NCI-H2171 treated with DMSO at 0.1 percent for 48 hours (cell line): ENCODE results near the gene NUMA1.

ENCODE experiments used
- DNase-seq: peaks from one replicate; lab custom pipeline; 2025; lab: John Stamatoyannopoulos, UW

Gene NUMA1

GRCh38 chr11:72100462-72100861 lies 20.1 kb upstream of the NUMA1 start:
- no peak for DNase-seq

GRCh38 chr11:72100009-72100408 lies 19.7 kb upstream of the NUMA1 start:
- no peak for DNase-seq

GRCh38 chr11:72098741-72099140 lies 18.4 kb upstream of the NUMA1 start:
- no peak for DNase-seq

DNA sequence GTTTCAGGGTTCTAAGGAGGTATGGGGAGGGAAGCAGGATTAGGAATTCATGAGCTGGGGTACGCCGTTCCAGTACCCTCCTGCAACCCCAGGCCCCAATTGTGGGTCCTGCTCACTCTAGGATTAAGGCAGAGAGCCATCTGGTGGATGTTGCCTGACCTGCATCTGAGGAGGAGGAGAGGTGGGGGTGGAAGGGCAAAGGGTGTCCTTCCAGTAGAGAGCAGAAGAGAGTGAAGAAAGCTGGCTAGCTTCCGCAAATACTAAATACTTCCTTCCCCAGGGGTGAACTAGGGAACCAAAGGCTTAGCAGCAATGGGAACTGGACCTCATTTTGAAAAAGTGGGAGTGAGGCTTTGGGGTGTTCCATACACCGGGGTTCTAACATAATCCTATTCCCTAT lies 10.9 kb upstream of the NUMA1 start:
- DNase-seq, result peak; percentile 46

GRCh38 chr11:72088076-72088808 lies 7.9 kb upstream of the NUMA1 start:
- no peak for DNase-seq

- peak; percentile 74 for DNase-seq
Observed at GRCh38 chr11:72085621-72086351, 5.4 kb upstream of the NUMA1 start.

GRCh38 chr11:72084965-72085364 lies 4.6 kb upstream of the NUMA1 start:
- DNase-seq, result peak; percentile 95

DNA sequence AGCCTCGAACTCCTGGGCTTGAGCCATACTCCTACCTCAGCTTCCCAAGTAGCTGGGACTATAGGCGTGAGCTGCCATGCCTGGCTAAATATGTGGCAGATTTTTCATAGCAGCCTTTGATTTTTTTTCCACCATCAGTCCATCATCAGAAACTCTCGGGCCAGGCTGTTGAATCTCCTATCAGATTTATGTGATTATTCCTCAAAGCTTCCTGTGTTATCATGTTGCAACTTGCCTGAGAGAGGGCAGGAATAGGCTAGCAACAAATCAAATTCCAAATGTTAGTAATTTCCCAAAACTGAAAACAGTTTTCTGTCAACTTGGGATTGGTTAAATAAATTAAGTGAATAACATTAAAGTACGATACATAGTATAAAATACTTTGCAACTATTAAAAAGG lies 3.7 kb upstream of the NUMA1 start:
- peak; percentile 69 for DNase-seq

DNA sequence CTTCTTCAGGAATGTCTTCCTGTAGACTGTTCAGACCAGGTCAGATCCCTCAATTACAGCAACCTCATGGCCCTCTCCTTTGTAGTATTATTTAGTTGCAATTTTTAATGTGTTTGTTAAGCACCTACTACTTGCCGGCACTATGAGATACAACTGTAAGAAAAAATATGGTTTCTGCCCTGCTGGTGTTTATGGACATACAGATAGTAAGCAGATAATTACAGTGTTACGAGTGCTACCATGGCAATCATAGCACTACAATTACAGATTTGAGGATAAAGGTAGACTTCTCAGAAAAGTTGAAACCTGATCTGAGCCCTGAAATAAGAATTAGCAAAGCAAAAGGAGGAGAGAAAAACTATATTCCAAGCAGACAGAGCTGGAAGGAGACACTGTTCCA lies 3.1 kb upstream of the NUMA1 start:
- DNase-seq, result peak; percentile 38

- DNase-seq, result no peak
Observed at GRCh38 chr11:72081821-72082453, 1.6 kb upstream of the NUMA1 start.

- no peak for DNase-seq
Observed at GRCh38 chr11:72081184-72081644, 872 bp upstream of the NUMA1 start.

DNA sequence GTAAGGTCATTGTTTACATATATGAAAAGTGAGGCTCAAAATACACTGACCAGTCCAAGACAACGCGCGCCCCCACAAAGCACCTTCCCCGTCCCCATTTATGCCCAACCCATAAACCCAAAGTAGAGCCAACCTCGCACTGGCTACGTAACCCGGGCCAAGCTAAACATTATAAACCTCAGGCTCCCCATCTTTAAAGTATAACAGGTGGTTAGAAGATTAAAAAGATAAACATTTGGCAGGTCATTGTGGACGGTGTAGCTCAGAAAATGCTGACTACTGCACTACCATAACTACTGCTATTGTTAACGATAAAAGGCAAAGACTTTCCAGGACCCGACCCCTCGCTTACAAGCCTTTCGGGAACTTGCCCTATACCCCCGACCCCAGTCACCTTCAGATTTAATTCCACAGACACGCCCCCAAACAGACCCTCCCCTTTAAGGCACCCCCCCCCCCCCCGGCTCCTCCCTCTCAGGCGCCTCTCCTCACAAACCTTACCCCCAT lies 470 bp downstream of the NUMA1 start:
- no peak for DNase-seq

- DNase-seq, result no peak
Observed at GRCh38 chr11:72078477-72078876, 1.9 kb downstream of the NUMA1 start.

DNA sequence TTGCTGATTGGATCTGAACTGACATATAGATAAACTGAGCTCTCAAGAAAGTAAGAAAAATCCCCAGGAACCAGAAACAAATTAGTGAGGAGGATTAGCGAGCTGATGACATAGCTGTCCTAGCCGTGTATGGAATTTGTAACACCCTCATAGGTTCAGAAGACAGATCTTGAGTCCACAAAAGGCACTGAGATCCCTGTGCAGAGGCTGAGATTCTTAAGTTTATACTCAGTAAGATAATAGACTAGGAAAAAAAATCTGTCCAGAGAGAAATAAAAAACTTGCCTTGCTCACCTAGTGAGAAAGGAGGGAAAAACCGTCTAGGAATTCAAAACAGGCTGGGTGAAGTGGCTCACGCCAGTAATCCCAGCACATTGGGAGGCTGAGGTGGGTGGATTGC lies 4.6 kb downstream of the NUMA1 start:
- no peak for DNase-seq

- no peak for DNase-seq
Observed at GRCh38 chr11:72075109-72075508, 5.2 kb downstream of the NUMA1 start.

DNA sequence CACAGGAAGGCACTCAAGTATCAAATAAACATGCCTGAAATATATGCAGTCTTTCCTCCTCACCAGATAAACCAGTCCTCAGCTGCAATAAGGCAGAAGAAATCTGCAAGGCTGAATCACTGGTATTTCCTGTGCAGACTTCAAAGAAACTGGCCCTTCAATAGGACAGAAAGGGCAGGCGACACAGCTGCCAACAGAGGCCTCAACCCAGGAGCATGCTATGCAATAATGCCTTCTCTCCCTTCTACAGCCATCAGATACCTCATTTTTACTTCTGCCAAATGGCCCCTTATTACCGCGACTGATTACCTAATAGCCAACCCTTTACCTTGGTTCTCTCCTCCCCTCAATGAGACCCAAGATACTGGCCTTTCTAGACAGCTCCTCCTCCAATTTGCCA lies 8.0 kb downstream of the NUMA1 start:
- DNase-seq, result no peak

DNA sequence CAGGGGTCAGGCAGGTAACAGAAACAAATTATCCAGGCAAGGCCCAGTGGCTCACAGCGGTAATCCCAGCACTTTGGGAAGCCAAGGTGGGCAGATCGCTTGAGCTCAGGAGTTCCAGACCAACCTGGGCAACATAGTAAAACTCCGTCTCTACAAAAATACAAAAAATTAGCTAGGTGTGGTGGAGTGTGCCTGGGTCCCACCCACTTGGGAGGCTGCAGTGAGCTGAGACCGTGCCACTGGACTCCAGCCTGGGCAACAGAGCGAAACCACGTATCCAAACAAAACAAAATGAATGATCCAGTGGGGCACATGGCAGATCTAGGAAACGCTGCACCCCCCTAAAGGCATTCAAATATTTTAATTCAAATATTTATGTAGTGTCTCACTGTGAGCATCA lies 9.9 kb downstream of the NUMA1 start:
- DNase-seq, result no peak

DNA sequence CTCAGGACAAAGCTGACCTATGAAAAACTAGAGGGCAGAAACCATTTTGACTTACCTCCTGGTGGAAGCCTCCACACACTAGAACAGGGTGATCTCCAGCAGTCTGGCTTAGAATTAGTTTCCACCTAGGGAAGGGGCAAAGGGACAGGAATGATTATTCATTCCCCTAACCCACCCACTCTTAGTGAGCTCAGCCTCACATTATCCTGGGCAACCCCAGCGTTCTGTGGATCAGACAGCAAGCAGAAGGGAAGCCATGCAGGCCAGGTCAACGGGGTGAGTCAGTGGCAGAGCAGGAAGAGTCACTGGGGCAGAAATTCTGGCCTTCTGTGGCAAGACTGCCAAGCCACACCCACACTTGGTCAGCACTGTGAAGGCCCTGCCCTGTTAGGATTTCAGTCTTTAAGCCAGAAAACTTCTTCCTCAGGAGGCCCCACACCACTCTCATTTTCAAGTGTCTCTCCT lies 10.5 kb downstream of the NUMA1 start:
- DNase-seq, result no peak

DNA sequence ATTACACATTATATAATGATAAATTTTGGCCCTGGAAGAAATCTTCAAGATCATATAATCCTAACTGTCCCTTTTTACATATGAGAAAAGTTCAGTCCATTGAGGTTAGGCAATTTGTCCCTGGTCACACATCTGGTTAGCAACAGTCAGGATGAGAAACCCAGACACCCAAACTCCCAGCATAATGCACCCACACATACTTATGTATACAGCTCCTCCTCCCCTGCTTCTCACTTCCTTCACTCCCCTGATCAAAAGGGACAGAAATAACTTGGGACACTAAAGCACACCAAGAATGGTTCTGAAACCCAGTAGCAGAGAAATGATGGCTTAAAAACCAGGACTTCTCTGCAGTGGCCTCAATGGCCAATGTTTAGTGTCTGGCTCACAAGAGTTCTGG lies 11.1 kb downstream of the NUMA1 start:
- no peak for DNase-seq

DNA sequence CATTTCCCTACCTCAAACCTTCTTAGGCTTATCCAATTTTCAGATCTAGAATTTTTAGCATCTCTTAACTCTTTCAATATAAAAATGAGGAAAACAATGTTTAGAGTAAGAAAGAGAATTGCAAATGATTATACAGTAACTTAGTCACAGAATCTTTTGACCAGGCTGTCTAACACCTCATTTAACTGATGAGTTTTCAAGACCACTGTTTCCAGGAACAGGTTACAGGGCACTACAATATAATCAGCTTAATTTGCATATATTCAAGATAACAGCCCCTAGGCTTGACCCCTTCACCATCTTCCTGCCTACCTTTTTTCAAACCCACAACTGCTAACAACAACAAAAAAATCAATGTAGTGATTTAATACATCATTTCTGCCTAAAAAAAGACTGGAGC lies 12.7 kb downstream of the NUMA1 start:
- DNase-seq, result no peak

DNA sequence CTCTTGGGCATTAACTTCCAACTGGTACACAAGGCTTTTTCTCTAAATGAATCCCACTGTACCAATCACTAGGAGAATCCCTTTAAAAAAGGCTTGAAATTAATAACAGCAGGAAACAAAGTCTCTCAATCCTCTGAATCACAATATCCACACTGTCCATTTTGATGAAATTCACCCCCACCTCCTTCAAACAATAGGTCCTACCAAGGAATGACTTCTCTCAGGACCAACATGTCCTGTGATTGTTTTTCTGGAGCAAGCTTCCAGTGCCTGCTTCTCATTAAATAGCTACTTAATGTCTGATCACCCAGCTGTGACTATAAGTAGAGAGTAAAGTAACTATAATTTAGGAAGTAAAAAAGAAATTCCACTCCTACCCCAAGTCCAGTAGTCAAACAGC lies 13.1 kb downstream of the NUMA1 start:
- DNase-seq, result no peak

DNA sequence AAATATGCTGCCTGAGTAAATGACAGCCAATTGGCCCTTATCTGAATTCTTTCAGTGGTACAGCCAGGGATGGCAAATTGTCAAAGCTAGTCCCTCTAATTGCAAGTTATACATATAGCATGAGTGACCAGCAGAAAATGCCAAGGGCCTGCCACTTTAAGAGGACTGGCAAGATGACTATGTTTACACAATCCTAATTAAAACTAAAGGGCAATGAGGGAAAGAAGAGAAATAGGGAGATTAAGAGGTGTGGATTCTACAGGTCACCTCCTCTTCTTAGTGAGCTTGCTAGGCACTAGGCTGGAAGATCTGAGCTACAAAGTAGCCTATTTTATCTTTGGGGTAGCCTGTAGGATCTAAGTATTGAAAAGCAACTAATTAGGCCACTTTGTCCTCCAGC lies 13.5 kb downstream of the NUMA1 start:
- DNase-seq, result no peak
